Natural killer cell treated with Interleukin-12 subunit alpha and Interleukin-12 subunit beta and Interleukin-15 and Interleukin-18, amount 100 ng/mL, for 72 hours (primary cell): ENCODE measurements around the gene CRTAC1. TPM values are rescaled to one million over a fixed set of nuclear protein-coding genes. Genes with fewer than 3 reads are reported as not detected.
A peak's percentile ranks its signal among the peaks of the same experiment; 100 is the strongest.

ENCODE experiments used
- ATAC-seq, 2 donors: fragments of 150-1000 bp; cut with Tn5 transposase in 1 of 2; sonication (Bioruptor Pico), chemical (Tn5 transposase) in 1 of 2; 2 replicates each; pipeline ENCODE4 v1.10.0; 2021
- DNase-seq: peaks from one replicate; pipeline ENCODE4 v3.0.0; 2022; ENCODE audit warnings: low spot score
- H3K27ac Mint-ChIP-seq, 2 donors: 1 replicate in 1 of 2; 2 replicates in 1 of 2; pipeline ENCODE4 v1.8.0; 2022; ENCODE audit warnings: mixed read lengths in 2 of 2, mild to moderate bottlenecking in 1 of 2, moderate library complexity in 1 of 2
- H3K27me3 Mint-ChIP-seq, 2 donors: 1 replicate in 1 of 2; 2 replicates in 1 of 2; pipeline ENCODE4 v1.8.0; 2022; ENCODE audit warnings: mixed read lengths in 2 of 2
- H3K36me3 Mint-ChIP-seq: one replicate; pipeline ENCODE4 v1.8.0; 2022; ENCODE audit warnings: mixed read lengths
- H3K4me1 Mint-ChIP-seq, 2 donors: 1 replicate in 1 of 2; 2 replicates in 1 of 2; pipeline ENCODE4 v1.8.0; 2022; ENCODE audit warnings: low read depth in 2 of 2, mixed read lengths in 2 of 2, mild to moderate bottlenecking in 1 of 2
- H3K4me3 Mint-ChIP-seq: one replicate; pipeline ENCODE4 v1.8.0; 2022; ENCODE audit warnings: mixed read lengths
- H3K9me3 Mint-ChIP-seq: 2 replicates; pipeline ENCODE4 v1.8.0; 2022; ENCODE audit warnings: mixed read lengths
- total RNA-seq, 2 donors: library from RNA; stranded (reverse); gene quantifications; one replicate each; pipeline ENCODE4 v1.2.3, GENCODE V29; 2022

The CRTAC1 gene
- total RNA-seq, 2 donors from 2014 or later: not detected

DNA sequence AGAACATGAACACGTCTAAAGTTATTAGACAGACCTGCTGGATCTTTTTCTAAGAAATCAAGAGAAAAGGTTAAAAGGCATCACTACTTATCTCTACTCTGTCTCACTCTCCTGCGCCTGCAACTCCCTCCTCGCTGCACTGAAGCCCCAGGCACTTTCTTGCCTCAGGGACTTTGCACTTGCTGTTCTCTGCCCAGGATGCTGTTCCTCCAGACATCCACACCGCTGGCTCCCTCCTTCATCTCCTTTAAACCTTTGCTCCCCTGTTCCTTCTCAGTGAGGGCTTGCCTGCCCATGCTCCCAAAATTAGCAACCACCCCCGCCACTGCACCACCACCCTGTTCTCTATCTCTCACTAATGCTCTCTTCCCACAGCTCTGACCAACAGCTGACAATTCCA lies 93.4 kb downstream of the CRTAC1 start:
- no peak overlapping the region for H3K27ac Mint-ChIP-seq
- no peak overlapping the region for H3K4me3 Mint-ChIP-seq
- no peaks in the 10 kb centered on the region for H3K36me3 Mint-ChIP-seq
- peaks cover 24 to 27% of the 10 kb centered on the region in 2 donors for H3K27me3 Mint-ChIP-seq
- DNase-seq (no peak), ATAC-seq (no peak)
- H3K9me3 Mint-ChIP-seq: no peaks in the 10 kb centered on the region
- peaks cover 10 to 12% of the 10 kb centered on the region in 2 donors for H3K4me1 Mint-ChIP-seq

- DNase-seq: no peak
- no peak for ATAC-seq
- Mint-ChIP-seq H3K27ac (no peak overlapping the region), H3K36me3 (no peaks in the 10 kb centered on the region), H3K4me1 (peaks cover 4 to 5% of the 10 kb centered on the region in 2 donors), H3K4me3 (no peak overlapping the region), H3K27me3 (peaks cover 15 to 19% of the 10 kb centered on the region in 2 donors), H3K9me3 (no peaks in the 10 kb centered on the region)
These were observed 94.3 kb downstream of the CRTAC1 start for GRCh38 chr10:97936126-97936525.

- ATAC-seq: no peak
These were observed 97.4 kb downstream of the CRTAC1 start for GRCh38 chr10:97932932-97933530.

GRCh38 chr10:97931041-97931440 lies 99.4 kb downstream of the CRTAC1 start:
- no peaks in the 10 kb centered on the region for H3K4me1 Mint-ChIP-seq
- DNase-seq (no peak), ATAC-seq (no peak)
- H3K27me3 Mint-ChIP-seq: peaks cover 25 to 31% of the 10 kb centered on the region in 2 donors
- H3K36me3 Mint-ChIP-seq: no peaks in the 10 kb centered on the region
- no peaks in the 10 kb centered on the region for H3K9me3 Mint-ChIP-seq
- H3K27ac Mint-ChIP-seq: no peak overlapping the region
- H3K4me3 Mint-ChIP-seq: no peak overlapping the region

More at GRCh38 chr10:97932932-97933530, 97.4 kb downstream of the CRTAC1 start:
- DNase-seq: no peak
- Mint-ChIP-seq H3K27me3 (peaks cover 23 to 30% of the 10 kb centered on the region in 2 donors), H3K4me3 (no peak overlapping the region), H3K4me1 (no peaks in the 10 kb centered on the region), H3K27ac (no peak overlapping the region), H3K36me3 (no peaks in the 10 kb centered on the region), H3K9me3 (no peaks in the 10 kb centered on the region)

- Mint-ChIP-seq H3K4me3 (no peak overlapping the region), H3K36me3 (no peaks in the 10 kb centered on the region), H3K4me1 (peaks cover 0 to 8% of the 10 kb centered on the region in 2 donors), H3K27ac (no peak overlapping the region), H3K27me3 (peaks cover 30 to 50% of the 10 kb centered on the region in 2 donors), H3K9me3 (peaks cover 4% of the 10 kb centered on the region)
- DNase-seq: no peak
- ATAC-seq: no peak
These were observed 101.5 kb downstream of the CRTAC1 start for GRCh38 chr10:97928897-97929296.

DNA sequence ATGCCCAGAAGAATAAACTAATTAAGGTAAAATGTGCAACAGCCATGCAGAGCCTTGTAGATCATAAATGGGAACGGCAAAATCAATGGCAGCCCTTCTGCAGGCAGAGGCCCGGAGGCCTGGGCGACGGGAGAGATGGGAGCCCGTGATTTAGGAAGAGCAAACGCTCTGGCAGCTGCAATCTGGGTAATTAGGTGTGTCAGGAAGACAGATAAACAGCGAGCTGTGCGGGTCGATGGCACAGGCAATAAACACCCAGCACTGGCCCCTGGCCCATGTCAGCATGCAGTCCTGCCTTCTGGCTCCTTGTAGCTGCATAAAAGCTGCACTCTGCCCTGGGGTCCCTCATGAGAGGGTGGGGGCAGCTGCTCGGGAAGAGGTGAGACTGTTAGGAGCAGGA lies 102.8 kb downstream of the CRTAC1 start:
- H3K9me3 Mint-ChIP-seq: peaks cover 4% of the 10 kb centered on the region
- ATAC-seq (no peak), DNase-seq (no peak)
- no peaks in the 10 kb centered on the region for H3K36me3 Mint-ChIP-seq
- H3K4me3 Mint-ChIP-seq: no peak overlapping the region
- peaks cover 29 to 49% of the 10 kb centered on the region in 2 donors for H3K27me3 Mint-ChIP-seq
- no peak overlapping the region for H3K27ac Mint-ChIP-seq
- H3K4me1 Mint-ChIP-seq: peaks cover 0 to 8% of the 10 kb centered on the region in 2 donors

- ATAC-seq (no peak), DNase-seq (no peak)
- no peaks in the 10 kb centered on the region for H3K36me3 Mint-ChIP-seq
- peaks cover 29 to 43% of the 10 kb centered on the region in 2 donors for H3K27me3 Mint-ChIP-seq
- H3K27ac Mint-ChIP-seq: no peak overlapping the region
- H3K9me3 Mint-ChIP-seq: peaks cover 4% of the 10 kb centered on the region
- peaks cover 0 to 8% of the 10 kb centered on the region in 2 donors for H3K4me1 Mint-ChIP-seq
- no peak overlapping the region for H3K4me3 Mint-ChIP-seq
These were observed 104.4 kb downstream of the CRTAC1 start for GRCh38 chr10:97926055-97926454.

DNA sequence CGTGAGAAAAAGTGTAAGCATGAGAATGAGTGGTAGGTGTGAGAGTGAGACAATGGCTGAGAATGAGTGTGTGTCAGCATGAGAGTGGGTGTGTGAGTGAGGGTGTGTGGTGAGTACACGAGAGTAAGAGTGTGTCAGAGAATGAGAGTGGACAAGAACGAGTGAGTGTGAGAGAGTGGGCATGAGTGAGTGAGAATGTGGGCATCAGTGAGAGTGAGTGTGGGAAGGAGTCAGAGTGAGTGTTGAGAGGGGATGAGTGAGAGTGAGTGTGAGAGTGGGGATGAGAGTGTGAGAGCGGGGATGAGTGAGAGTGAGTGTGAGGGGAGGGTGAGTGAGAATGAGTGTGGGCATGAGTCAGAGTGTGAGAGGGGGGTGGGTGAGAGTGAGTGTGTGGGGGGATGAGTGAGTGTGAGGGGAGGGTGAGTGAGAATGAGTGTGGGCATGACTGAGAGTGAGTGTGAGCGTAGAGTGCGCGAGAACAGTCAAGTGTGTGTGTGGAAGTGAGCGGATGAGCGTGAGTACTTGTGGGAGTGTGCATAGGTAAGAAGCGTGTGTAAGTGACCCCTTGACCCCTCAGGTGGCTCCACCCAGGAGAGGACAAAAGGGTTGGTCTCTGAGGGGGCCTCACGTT lies 105.0 kb downstream of the CRTAC1 start:
- H3K4me1 Mint-ChIP-seq: peaks cover 0 to 8% of the 10 kb centered on the region in 2 donors
- DNase-seq (no peak), ATAC-seq (peak in 1 of 2 donors; percentile 10)
- H3K27me3 Mint-ChIP-seq: peaks cover 33 to 49% of the 10 kb centered on the region in 2 donors
- no peak overlapping the region for H3K4me3 Mint-ChIP-seq
- peaks cover 4% of the 10 kb centered on the region for H3K9me3 Mint-ChIP-seq
- H3K36me3 Mint-ChIP-seq: no peaks in the 10 kb centered on the region
- no peak overlapping the region for H3K27ac Mint-ChIP-seq

DNA sequence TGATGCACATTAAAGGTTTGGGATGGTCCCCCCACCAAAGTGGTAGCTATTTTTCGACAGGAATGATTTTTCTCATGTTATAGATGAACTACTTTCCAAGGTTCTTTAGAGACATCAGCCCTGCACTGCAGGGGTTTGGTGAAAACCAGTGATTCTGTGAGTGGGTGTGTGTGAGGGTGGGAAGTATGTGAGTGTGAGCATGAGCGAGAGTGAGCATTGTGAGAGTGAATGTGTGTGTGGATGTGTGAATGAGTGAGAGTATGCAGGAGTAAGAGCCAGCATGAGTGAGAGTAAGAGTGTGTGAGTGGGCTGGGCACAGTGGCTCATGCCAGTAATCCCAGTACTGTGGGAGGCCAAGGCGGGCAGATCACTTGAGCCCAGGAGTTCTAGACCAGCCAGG lies 105.7 kb downstream of the CRTAC1 start:
- no peak overlapping the region for H3K4me3 Mint-ChIP-seq

DNA sequence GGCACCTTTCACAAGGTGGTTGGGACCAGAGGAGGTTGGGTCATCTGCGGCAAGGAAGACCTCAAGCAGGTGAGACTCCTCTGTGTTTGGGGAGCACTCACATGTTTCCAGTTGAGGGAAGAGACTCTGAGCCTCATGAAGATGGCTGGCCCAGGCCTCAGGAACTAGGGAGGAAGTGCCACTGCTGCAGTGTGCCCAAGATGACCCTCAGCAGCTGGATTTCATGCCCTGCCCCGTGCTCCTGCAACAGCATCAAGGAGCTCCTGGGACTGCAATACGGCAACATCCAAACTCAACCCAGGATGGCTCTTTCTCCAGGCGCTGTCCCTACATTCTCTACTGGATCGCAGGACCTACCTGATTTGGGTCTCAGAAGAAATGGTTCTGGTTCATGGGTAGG lies 106.9 kb downstream of the CRTAC1 start:
- no peaks in the 10 kb centered on the region for H3K36me3 Mint-ChIP-seq
- peaks cover 0 to 8% of the 10 kb centered on the region in 2 donors for H3K4me1 Mint-ChIP-seq
- peaks cover 4% of the 10 kb centered on the region for H3K9me3 Mint-ChIP-seq
- no peak overlapping the region for H3K27ac Mint-ChIP-seq
- H3K27me3 Mint-ChIP-seq: peaks cover 26 to 42% of the 10 kb centered on the region in 2 donors
- H3K4me3 Mint-ChIP-seq: no peak overlapping the region
- ATAC-seq (no peak), DNase-seq (no peak)

More for the DNA sequence above, 105.7 kb downstream of the CRTAC1 start:
- no peaks in the 10 kb centered on the region for H3K36me3 Mint-ChIP-seq
- no peak for ATAC-seq
- H3K27ac Mint-ChIP-seq: no peak overlapping the region
- no peak for DNase-seq
- peaks cover 4% of the 10 kb centered on the region for H3K9me3 Mint-ChIP-seq
- peaks cover 0 to 8% of the 10 kb centered on the region in 2 donors for H3K4me1 Mint-ChIP-seq
- H3K27me3 Mint-ChIP-seq: peaks cover 33 to 50% of the 10 kb centered on the region in 2 donors

GRCh38 chr10:97923057-97923456 lies 107.4 kb downstream of the CRTAC1 start:
- H3K27ac Mint-ChIP-seq: no peak overlapping the region
- DNase-seq (no peak), ATAC-seq (no peak)
- no peak overlapping the region for H3K4me3 Mint-ChIP-seq
- H3K9me3 Mint-ChIP-seq: peaks cover 4% of the 10 kb centered on the region
- H3K36me3 Mint-ChIP-seq: no peaks in the 10 kb centered on the region
- peaks cover 0 to 8% of the 10 kb centered on the region in 2 donors for H3K4me1 Mint-ChIP-seq
- H3K27me3 Mint-ChIP-seq: peaks cover 26 to 42% of the 10 kb centered on the region in 2 donors

DNA sequence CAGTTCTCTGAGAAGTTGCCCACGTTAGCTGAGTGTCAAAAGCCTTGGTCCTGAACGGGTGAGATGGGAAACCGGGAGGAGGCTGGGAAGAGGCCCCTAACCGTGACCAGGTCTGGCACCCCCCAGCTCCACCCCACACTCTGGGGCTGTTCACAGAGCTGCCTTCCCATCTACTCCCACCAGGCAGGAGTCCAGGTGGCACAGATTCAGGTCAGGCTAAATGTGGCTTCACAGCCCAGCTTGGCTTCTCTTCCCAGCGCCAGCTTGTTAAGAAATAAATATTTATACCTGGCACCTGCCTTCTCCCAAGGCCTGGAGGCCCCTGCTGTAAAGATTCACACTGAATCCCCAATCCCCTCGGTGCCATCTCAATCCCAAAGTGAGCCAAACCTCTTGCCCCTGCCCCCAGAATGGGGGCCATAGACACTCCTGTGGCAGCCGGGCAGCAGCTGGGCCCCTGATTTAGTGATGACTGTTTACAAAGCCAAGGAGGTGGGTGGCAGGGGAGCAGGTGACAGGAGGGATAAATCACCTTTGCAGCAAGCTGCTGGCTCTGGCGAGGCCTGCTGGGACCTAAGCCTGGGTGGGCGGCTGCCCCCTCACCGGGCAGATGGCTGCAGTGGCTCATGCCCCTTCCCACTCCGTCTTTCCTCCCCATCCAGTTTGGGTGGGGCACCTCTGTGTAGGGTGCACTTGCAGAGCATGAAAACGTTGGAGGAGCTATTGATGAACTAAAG lies 108.2 kb downstream of the CRTAC1 start:
- no peak overlapping the region for H3K4me3 Mint-ChIP-seq
- ATAC-seq (no peak), DNase-seq (no peak)
- no peak overlapping the region for H3K27ac Mint-ChIP-seq
- no peaks in the 10 kb centered on the region for H3K36me3 Mint-ChIP-seq
- H3K9me3 Mint-ChIP-seq: peaks cover 4% of the 10 kb centered on the region
- peaks cover 22 to 38% of the 10 kb centered on the region in 2 donors for H3K27me3 Mint-ChIP-seq
- H3K4me1 Mint-ChIP-seq: peaks cover 0 to 8% of the 10 kb centered on the region in 2 donors

DNA sequence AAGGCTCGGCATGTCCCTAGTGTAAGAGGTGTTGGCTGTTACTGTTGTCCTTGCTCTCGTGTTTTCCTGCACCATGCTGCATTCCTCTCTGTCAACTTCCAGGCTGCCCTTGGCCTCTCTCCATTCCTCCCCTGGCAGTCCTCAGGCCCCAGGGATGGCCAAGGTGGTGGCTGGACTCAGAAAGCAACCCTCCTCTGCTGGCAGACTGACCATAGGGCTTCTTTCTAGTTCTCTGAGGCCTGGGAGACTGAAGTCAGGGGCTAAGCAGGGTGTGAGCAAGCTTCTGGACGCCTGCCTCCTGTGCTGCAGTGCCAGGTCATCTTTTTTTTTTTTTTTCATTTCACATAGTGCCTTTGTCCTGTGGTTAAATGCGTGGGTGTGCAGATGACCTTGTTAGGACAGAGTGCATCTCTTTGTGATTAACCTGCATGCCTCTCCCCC lies 108.8 kb downstream of the CRTAC1 start:
- peaks cover 4% of the 10 kb centered on the region for H3K9me3 Mint-ChIP-seq
- DNase-seq (no peak), ATAC-seq (no peak)
- H3K27ac Mint-ChIP-seq: no peak overlapping the region
- H3K4me3 Mint-ChIP-seq: no peak overlapping the region
- H3K4me1 Mint-ChIP-seq: peaks cover 0 to 8% of the 10 kb centered on the region in 2 donors
- peaks cover 27 to 42% of the 10 kb centered on the region in 2 donors for H3K27me3 Mint-ChIP-seq
- no peaks in the 10 kb centered on the region for H3K36me3 Mint-ChIP-seq

- Mint-ChIP-seq H3K27me3 (peaks cover 30 to 49% of the 10 kb centered on the region in 2 donors), H3K4me1 (peaks cover 0 to 8% of the 10 kb centered on the region in 2 donors), H3K36me3 (no peaks in the 10 kb centered on the region), H3K4me3 (no peak overlapping the region), H3K9me3 (peaks cover 4% of the 10 kb centered on the region), H3K27ac (no peak overlapping the region)
- ATAC-seq (no peak), DNase-seq (no peak)
These were observed 109.6 kb downstream of the CRTAC1 start for GRCh38 chr10:97920865-97921264.
